GM18519 (cell line): ENCODE data around the gene CUZD1.

Source experiments
- ATAC-seq: cut with Tn5 transposase; IDR thresholded peaks from one replicate; pipeline ENCODE4 v1.9.1; 2021; ENCODE audit warnings: mild to moderate bottlenecking, moderate library complexity; ENCODE audit not compliant: unreplicated experiment, low FRiP score

Gene CUZD1

DNA sequence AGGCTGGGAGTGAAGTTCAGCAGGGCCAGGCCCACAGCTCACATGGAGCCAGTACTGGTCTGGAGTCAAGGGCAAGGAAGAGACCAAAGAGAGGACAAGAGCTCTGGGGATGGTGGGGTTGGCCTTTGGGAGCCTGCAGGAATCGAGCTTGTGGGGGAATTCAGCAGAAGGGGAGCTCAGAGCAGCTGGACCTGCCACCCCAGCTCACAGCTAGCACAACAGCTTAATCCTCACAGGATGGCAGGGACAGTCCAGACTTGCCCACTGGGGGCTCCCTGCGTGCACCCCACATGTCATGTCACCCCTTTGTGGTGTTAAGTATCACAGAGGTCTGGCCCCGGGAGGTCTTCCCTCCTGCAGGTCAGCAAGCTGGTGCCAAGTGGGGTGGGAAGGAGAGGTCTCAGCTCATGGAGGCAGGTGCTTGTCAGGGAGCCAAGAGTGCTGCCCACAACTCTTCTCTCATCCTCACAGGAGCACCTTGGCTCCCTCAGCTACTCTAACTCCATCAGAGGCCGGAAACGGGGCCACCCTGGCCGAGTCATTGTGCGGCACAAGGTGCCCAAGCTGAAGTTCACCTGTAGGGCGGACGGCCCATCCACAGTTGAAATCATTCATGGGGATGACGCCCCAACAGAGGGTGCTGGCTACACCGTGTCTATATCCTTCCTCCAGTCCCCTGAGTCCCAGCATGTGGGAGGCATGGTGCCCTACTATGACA lies 22.5 kb downstream of the CUZD1 start:
- no peak for ATAC-seq

DNA sequence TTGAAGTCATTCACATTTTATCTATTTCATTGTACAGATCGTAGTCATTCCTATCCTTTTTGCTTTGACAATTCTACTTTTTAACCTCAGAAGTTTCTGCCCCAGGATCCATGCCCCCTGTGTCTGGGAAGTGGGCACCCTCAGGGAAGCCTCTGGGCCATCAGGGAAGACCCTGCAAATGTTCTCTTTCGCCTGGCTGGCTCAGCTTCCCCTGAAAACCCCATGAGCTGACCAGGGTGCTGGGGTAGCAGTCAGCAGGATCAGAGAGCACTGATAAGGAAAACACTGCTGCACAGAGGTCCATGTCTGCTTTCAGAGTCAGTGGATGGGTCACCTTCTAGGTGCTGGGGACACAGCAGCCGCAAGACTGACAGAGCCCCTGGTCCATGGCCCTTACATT lies 23.8 kb downstream of the CUZD1 start:
- ATAC-seq = no peak

DNA sequence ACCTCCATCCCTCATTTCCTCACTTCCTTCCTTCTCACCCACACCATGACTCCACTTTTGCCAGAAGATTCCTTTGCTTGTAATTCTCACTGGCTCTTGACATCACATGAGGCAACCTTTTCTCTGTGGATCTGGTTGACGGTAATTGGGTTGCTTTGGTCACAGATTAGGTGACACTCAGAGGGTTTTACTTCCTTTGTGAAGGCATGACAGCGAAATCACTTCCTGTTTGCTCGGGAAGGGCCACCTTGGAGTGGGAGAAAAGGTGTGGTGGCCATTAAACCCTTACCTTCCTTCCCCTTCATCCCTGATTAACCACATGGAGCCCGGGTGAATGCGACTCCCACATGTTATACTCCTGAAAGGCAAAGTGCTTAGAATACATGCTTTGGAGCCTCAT lies 30.2 kb downstream of the CUZD1 start:
- ATAC-seq = no peak

DNA sequence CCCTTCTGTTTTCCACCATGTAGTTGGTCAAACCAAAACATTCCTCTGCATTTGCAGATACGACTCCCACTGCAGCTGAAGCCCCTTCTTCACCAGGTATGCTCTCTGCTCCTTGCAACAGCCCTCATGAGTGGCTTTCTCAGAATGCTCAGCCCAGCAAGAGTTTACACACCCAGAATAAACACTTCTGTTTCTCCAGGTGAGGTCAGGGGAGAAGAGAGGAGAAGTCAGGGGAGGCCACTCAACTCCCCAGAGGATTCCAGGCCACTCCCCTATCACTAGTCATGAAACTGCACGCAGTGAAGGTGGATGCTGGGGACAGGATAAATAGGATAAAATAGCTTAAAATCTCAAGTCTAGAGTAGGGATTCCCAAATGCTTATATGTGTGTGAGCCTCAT lies 31.2 kb downstream of the CUZD1 start:
- ATAC-seq = no peak

GRCh38 chr10:122812751-122813150 lies 32.9 kb downstream of the CUZD1 start:
- no peak for ATAC-seq

- ATAC-seq = no peak
Observed at GRCh38 chr10:122802282-122802681, 43.4 kb downstream of the CUZD1 start.

- no peak for ATAC-seq
Observed at GRCh38 chr10:122798704-122799231, 46.9 kb downstream of the CUZD1 start.

GRCh38 chr10:122796796-122797195 lies 48.9 kb downstream of the CUZD1 start:
- no peak for ATAC-seq

DNA sequence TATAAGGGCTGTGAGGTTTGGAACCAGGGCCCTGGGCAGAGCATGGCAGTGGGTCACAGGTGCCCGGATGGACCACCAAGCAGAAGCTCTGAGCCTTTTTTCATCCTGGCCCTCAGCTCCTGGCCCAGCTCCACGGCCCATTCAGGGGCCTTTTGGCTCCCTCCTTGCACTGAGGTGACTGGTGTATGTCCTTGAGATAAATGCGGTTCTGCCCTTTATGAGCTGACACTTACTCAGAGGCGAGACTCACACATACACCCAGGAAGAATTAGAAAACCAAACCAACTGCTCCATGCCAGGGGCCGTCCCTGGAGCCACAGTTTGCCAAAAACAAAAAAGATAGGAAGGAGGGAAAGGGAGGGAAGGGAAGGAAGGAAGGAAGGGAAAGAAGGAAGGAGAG lies 49.7 kb downstream of the CUZD1 start:
- no peak for ATAC-seq

DNA sequence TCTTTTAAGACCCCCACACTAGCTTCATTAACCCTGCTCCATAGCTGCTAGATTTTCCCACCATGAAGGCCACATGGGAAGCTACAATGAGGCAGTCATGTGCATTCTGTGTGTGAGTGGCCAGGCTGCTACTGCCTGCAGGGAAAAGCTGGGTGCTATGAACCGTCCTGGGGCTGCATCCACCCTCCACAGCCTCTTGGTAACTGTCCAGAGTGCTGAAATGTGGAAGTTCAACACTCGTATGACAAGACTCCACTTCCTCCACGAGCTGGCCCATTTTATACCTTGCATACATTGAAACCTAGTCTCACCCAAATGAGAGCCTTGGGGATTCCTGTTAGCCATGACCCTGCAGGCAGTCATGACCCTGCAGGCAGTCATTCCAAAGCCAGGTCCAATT lies 59.4 kb downstream of the CUZD1 start:
- ATAC-seq = no peak

DNA sequence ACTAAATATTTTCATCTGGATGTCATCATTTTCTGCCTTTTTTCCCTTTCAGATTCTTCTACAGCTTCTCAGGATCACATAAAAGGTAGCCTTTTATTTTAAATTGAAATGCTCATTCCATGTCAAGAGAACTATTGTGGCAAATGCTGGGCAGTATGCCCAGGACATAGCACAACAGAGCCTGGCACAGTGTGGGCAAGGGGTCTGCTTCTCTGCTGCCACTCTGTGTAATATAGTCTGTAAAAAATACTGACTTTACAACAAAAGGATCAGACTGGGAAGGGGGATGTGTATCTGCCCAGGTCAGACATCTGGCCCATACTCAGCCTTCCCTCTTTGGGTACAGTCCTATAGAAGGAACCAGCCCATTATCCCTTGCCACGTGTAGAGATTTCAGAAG lies 62.7 kb downstream of the CUZD1 start:
- ATAC-seq = no peak
